HG02943 (cell line): ENCODE measurements around the gene EPN2.
"Not testable (repeated sequence)": the region's sequence is repeated elsewhere in the genome, so short reads cannot be mapped to it uniquely, and the experiment has no call there.

Experiments
- ATAC-seq: cut with Tn5 transposase; IDR thresholded peaks from one replicate; pipeline ENCODE4 v1.9.1; 2021; ENCODE audit warnings: mild to moderate bottlenecking, low read depth, moderate library complexity; ENCODE audit not compliant: unreplicated experiment

Gene EPN2

GRCh38 chr17:19237139-19237388 is at the start of gene EPN2:
Gene EPN2 (plus strand): TSS chr17:19237366. CDS start chr17:19283120, 45,754 bp downstream.
- not testable (repeated sequence) for ATAC-seq

DNA sequence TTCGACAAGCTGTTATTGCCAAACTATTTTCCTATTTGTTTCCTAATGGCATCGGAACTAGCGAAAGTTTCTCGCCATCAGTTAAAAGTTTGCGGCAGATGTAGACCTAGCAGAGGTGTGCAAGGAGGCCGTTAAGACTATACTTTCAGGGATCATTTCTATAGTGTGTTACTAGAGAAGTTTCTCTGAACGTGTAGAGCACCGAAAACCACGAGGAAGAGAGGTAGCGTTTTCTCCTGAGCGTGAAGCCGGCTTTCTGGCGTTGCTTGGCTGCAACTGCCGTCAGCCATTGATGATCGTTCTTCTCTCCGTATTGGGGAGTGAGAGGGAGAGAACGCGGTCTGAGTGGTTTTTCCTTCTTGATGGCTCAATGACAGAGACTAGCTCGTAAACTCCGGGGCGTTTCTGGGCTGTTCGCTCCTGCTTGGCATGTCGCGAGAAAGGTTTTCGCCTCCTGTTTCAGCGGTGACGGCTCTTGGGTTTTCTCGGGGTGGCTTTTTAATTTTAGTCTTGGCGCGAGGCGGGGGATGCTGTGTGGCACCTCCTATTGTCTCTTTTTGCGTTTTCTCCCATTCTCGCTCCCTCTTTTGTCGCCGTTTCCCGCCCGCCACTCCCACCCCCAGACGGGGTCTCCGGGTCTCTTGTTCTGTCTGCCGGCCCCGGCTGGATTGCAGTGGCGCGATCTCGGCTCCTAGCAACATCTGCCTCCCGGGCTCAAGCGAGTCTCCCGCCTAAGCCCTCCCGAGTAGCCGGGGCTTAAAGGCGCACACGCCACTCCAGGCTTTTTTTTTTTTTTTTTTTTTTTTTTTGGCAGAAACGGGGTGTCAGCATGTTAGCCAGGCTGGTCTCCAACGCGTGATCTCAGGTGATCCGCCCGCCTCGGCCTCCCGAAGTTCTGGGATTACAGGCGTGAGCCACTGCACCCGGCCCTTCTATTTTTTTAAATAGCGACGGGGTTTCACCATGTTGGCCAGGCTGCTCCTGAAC is 49.0 kb upstream of the EPN2 start:
- peak; percentile 59 for ATAC-seq

DNA sequence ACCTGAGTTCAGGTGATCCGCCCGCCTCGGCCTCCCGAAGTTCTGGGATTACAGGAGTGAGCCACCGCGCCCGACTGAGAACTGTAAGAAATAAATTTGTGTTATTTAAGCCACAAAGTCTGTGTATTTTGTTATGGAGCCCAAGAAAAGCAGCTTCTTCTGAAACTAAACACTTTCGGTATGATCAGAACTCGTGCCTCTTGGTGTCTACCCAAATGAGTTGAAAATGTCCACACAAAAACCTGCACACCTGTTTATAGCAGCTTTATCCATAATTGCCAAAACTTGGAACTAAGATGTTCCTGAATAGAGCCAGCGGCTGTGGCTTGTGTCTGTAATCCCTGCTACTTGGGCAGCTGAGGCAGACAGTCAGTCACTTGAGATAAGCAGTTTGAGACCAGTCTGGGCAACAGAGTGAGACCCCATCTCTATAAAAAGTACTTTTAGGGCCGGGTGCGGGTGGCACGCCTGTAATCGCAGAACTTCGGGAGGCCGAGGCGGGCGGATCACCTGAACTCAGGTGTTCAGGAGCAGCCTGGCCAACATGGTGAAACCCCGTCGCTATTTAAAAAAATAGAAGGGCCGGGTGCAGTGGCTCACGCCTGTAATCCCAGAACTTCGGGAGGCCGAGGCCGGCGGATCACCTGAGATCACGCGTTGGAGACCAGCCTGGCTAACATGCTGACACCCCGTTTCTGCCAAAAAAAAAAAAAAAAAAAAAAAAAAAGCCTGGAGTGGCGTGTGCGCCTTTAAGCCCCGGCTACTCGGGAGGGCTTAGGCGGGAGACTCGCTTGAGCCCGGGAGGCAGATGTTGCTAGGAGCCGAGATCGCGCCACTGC is 48.1 kb upstream of the EPN2 start:
- peak; percentile 57 for ATAC-seq

GRCh38 chr17:19189781-19190405 is 47.3 kb upstream of the EPN2 start:
- not testable (repeated sequence) for ATAC-seq

DNA sequence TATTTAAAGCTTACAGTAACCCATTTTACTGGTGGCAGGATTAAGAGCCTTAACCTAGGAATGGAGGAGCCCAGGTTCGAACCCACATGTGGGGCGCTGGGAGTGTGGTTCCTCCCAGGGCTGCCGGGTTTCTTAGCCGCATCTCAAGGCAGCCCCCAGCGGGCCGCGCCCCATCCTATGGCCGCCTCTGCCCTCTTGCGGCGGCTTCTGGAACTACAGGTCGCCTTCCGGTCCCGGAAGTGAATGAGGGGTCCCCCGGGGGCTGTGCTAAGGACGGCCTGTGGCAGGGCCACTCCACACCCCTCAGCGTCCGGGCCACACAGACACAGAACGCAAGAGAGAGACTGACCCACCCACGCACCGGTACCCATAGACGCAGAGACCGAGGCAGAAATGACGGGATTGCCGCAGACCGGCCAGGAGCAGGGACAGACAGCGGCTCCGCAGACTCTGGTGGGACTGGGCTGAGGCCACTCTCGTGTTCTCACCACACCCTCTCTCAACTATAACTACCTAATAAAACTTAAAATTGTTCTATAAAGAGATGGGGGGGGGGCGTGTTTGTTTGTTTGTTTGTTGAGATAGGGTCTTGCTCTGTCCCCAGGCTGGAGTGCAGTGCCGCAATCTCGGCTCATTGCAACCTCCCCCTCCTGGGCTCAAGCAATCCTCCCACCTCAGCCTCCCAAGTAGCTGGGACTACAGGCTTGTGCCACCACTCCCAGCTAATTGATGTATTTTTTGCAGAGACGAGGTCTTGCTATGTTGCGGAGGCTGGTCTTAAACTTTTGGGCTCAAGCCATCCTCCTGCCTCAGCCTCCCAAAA is 40.6 kb upstream of the EPN2 start:
- ATAC-seq = not testable (repeated sequence)

- not testable (repeated sequence) for ATAC-seq
These were observed 34.7 kb upstream of the EPN2 start for GRCh38 chr17:19202448-19202847.

GRCh38 chr17:19203429-19203828 is 33.7 kb upstream of the EPN2 start:
- ATAC-seq = not testable (repeated sequence)

GRCh38 chr17:19215074-19215860 is 21.9 kb upstream of the EPN2 start:
- not testable (repeated sequence) for ATAC-seq

DNA sequence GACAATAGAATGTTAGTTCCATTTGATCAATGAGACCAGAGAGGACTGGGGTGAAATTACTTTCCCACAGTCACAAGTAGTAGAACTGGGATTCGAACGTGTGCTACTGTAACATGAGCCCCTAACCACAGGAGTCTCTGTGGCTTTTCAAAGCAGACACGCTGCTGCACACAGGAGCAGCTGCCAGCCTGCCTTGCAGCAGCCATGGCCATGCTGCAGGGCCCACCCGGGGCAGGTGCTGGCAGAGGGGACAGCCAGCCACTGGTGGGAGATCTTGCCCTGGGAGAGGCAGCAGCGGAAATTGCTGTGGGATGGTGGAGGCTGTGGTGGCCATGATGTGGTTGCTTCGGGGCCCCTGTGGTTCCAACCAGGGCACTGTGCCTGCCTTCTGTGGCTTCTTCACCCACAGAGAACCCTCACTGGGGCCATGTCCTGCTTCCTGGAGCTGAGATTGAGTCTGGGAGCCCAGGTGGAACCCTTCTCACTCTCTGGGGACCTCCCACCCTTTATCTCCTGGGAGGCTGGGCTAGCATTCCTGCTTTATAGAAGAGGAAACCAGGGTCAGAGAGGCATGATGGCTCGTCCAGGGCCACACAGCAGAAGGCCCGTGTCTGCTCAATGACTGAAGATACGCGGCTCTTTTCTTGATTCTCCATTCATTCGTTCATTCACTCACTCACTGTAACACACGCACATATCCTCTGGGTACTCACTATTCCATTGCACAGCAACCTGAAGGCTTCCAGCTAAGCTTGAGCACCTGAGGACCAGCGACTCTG is 20.8 kb upstream of the EPN2 start:
- ATAC-seq = not testable (repeated sequence)

- not testable (repeated sequence) for ATAC-seq
These were observed 18.3 kb upstream of the EPN2 start for GRCh38 chr17:19218914-19219313.

GRCh38 chr17:19219384-19219783 is 17.8 kb upstream of the EPN2 start:
- ATAC-seq = not testable (repeated sequence)

- not testable (repeated sequence) for ATAC-seq
These were observed 17.0 kb upstream of the EPN2 start for GRCh38 chr17:19220195-19220594.

DNA sequence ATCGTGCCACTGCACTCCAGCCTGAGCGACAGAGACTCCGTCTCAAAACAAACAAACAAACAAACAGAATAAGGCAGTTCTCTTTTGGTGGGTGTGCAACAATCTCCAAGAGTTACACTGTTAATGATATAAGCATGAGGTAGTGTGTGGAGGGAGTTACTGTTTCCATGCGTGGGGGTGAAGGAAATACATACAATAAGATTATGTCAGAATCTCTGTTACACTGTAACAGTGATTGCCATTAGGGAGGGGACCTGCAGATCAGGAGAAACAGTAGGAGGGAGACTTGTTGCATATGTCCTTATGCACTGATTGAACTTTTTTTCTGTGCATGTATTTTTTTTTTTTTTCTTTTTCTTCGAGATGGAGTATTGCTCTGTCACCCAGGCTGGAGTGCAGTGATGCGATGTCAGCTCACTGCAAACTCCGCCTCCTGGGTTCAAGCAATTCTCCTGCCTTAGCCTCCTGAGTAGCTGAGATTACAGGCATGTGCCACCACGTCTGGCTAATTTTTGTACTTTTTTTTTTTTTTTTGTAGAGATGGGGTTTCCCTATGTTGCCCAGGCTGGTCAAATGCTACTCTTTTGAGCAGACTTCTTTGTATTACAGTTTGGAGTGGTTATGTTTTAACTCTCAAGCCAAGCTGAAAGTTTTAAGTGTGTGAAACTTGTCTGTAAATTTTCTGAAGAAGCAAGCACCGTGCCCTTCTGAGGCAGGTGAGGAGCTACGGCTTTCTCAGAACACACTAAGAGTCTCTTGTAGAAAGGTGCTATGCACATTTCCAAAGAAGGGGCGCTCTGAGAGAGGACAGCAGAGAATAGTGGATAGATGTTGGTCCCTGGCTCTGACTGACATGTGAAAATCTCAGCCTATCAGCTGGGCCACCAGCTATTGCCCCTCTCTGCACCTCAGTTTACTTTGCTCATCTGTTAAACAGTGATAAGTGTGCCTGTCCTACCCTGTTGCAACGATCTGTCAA is 10.3 kb upstream of the EPN2 start:
- ATAC-seq = not testable (repeated sequence)

DNA sequence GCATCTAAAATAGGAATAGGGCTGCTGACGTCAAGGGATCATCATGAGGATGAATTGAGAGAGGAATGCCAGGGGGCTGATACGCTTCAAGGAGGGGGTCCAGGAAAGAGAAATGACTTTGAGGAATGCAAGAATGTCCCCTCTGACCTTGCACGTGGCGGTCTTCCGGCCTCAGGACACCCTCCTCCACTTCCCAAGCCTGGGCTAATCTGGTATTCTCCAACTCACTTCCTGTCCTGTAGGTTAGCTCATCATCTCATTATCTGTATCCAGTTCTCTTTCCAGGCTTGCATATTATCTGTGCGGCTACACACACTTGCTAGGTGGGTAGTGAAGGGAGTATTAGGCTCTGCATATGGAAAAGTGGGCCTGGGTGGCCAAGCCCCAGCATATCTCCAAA is 2.5 kb upstream of the EPN2 start:
- not testable (repeated sequence) for ATAC-seq

DNA sequence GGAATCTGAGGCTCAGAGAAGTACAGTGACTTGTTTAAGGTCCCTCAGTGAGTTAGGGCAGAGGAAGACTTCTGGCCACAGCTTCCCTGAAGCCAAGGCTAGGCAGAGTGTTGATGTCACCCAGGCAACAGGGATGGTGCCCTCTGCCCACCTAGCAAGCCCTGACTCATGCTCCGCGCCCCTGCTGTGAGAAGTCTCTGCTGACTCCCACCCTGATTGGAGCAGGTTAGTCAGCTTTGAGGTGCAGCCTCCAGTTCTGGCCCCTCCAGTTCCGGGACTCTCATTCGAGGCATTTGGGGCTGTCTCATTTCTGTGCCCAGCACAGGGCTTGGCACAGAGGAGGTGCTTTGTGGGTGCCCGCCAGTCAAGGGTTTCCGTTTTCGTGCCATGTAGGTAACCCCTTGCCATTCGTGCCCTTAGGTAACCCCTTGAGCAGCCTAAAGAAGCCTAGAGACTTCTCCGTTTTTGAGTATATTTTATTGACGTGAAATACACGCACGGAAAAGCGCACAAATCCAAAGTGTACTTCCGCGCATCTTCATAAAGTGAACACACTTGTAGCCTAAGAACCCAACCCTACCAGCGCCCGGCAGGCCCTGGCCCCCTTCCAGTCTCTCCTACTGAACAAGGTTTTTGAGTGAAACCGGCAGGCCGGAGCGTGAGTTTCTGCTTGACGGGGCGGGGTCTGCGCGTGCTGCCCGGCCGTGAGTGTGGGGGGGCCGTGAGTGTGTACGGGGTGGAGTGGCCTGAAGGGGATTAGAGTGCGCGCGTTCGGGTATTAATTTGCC is 621 bp upstream of the EPN2 start:
- peak; percentile 37 for ATAC-seq

- peak; percentile 50 for ATAC-seq
These were observed 412 bp downstream of the EPN2 start for GRCh38 chr17:19237389-19238166.
